ENCODE measurements around the gene TSEN2.

DNA sequence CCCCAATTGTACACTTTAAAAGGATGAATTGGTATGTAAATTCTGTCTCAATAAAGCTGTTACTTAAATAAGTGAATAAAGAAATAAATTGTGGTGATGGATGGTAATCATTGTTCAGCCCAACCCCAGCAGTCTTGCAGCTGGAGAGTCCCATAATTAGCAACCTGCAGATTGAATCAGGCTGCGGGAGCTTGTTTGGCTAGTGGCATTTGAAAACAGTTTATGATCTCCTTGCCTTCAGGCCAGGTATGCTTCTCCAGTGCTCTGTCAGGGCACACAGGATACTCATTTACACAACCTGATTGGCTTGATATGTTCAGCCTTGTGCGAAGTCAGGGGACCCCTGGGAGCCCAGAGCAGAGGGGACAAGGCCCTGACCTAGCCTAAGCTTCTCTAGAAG, 16.5 kb upstream of the TSEN2 start:
- TF ChIP-seq CREM (IDR thresholded peaks at IDR 0.05; ENCODE audit: low read depth) (no peak), POLR2A (IDR thresholded peaks at IDR 0.05; ENCODE audit: low read depth, low read length) (no peak), RUNX3 (IDR thresholded peaks at IDR 0.05; ENCODE audit: low read length) (no peak), EZH2 (IDR thresholded peaks at IDR 0.05; ENCODE audit: borderline replicate concordance, control insufficient read depth, low read depth, low read length) (no peak), EP300 (IDR thresholded peaks at IDR 0.05; ENCODE audit: borderline replicate concordance in 1 of 2, control insufficient read depth in 1 of 2, low read depth in 2 of 2, low read length in 2 of 2) (no peak), FOXK2 (IDR thresholded peaks at IDR 0.05) (no peak), HDGF (IDR thresholded peaks at IDR 0.05) (no peak), ZSCAN29 (IDR thresholded peaks at IDR 0.05) (no peak), NBN (IDR thresholded peaks at IDR 0.05) (no peak)
- TF ChIP-seq, protein P1, sequence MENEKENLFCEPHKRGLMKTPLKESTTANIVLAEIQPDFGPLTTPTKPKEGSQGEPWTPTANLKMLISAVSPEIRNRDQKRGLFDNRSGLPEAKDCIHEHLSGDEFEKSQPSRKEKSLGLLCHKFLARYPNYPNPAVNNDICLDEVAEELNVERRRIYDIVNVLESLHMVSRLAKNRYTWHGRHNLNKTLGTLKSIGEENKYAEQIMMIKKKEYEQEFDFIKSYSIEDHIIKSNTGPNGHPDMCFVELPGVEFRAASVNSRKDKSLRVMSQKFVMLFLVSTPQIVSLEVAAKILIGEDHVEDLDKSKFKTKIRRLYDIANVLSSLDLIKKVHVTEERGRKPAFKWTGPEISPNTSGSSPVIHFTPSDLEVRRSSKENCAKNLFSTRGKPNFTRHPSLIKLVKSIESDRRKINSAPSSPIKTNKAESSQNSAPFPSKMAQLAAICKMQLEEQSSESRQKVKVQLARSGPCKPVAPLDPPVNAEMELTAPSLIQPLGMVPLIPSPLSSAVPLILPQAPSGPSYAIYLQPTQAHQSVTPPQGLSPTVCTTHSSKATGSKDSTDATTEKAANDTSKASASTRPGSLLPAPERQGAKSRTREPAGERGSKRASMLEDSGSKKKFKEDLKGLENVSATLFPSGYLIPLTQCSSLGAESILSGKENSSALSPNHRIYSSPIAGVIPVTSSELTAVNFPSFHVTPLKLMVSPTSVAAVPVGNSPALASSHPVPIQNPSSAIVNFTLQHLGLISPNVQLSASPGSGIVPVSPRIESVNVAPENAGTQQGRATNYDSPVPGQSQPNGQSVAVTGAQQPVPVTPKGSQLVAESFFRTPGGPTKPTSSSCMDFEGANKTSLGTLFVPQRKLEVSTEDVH (IDR thresholded peaks at IDR 0.05; ENCODE audit: low read depth, partially characterized antibody): no peak
- TF ChIP-seq, protein P2, sequence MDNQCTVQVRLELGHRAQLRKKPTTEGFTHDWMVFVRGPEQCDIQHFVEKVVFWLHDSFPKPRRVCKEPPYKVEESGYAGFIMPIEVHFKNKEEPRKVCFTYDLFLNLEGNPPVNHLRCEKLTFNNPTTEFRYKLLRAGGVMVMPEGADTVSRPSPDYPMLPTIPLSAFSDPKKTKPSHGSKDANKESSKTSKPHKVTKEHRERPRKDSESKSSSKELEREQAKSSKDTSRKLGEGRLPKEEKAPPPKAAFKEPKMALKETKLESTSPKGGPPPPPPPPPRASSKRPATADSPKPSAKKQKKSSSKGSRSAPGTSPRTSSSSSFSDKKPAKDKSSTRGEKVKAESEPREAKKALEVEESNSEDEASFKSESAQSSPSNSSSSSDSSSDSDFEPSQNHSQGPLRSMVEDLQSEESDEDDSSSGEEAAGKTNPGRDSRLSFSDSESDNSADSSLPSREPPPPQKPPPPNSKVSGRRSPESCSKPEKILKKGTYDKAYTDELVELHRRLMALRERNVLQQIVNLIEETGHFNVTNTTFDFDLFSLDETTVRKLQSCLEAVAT (IDR thresholded peaks at IDR 0.05): no peak
